A673 (cell line): Measurements from ENCODE around the gene C3.

Experiments used
- CTCF ChIP-seq: fragments of 300-800, 200-600 bp; sonication (generic); conservative IDR thresholded peaks from 2 replicates; pipeline ENCODE4 v1.5.1; 2017; ENCODE audit warnings: low read depth, mild to moderate bottlenecking, antibody characterized with exemption, low read length, moderate library complexity, mixed read lengths
- EZH2 ChIP-seq: fragments of 200-600 bp; sonication (generic); IDR thresholded peaks from 2 replicates; pipeline ENCODE4 v1.6.1; 2017; ENCODE audit warnings: borderline replicate concordance, low read depth, mild to moderate bottlenecking, mixed read lengths, antibody characterized with exemption, low read length; ENCODE audit not compliant: poor library complexity, severe bottlenecking

GRCh38 chr19:6660930-6661329 lies 59.5 kb downstream of the C3 start:
- TF ChIP-seq CTCF, result peak; percentile 21; the same call in 1 of the 2 replicates
- TF ChIP-seq EZH2, result no peak
